HCT116 (cell line): ENCODE measurements around the gene DHRS9. TPM values are rescaled to one million over a fixed set of nuclear protein-coding genes. Genes with fewer than 3 reads are reported as not detected.

Experiments used
- ATAC-seq: fragments of 200-7000 bp; cut with Tn5 transposase; 2 replicates; pipeline ENCODE4 v1.9.1; 2020; ENCODE audit warnings: mild to moderate bottlenecking, moderate library complexity
- BruUV-seq: library from RNA; stranded (reverse); fragments of 400-500 nt; replicated peaks from 2 replicates; lab custom pipeline; 2021; lab: Mats Ljungman, UMichigan
- CTCF ChIA-PET: fragments of 300-600 bp; sonication (Branson Sonifier 250); formaldehyde crosslinking; loops from one replicate; lab custom pipeline; 2021; ENCODE audit warnings: antibody characterized with exemption; lab: Charles Lee
- POLR2A ChIA-PET: fragments of 300-600, 350-600 bp; sonication (Branson Sonifier 250); formaldehyde crosslinking; loops from one replicate; lab custom pipeline; 2021; ENCODE audit warnings: antibody characterized with exemption; lab: Charles Lee
- RAD21 ChIA-PET, 2 experiments: fragments of 300-600 bp; sonication (Branson Sonifier 250); formaldehyde crosslinking; loops; one replicate each; lab custom pipeline; 2023; ENCODE audit warnings: low total read pairs in 2 of 2; ENCODE audit not compliant: uncharacterized antibody in 2 of 2, unreplicated experiment in 2 of 2, low non-redundant PET in 1 of 2; lab: Charles Lee
- DNase-seq: peaks from one replicate; pipeline ENCODE4 v3.0.0-alpha.2; 2010; ENCODE audit warnings: low read depth, low spot score
- H2AFZ ChIP-seq: fragments of 200-600 bp; shearing (Covaris generic), sonication (generic); 2 replicates; pipeline ENCODE4 v1.6.1; 2017; ENCODE audit warnings: low read depth, mixed run types, mixed read lengths, antibody characterized with exemption, low read length; ENCODE audit not compliant: poor library complexity, severe bottlenecking
- H3K27ac ChIP-seq: 2 replicates; pipeline ENCODE4 v1.5.1; 2012; ENCODE audit warnings: low read depth, low read length
- H3K27me3 ChIP-seq: fragments of 200-600 bp; sonication (generic); 2 replicates; pipeline ENCODE4 v1.6.1; 2016; ENCODE audit warnings: mixed run types, low read length, mixed read lengths; ENCODE audit not compliant: insufficient read depth
- H3K36me3 ChIP-seq, 2 experiments: fragments of 200-500 bp in 1 of 2; fragments of 200-600 bp in 1 of 2; sonication (Bioruptor generic) in 1 of 2; sonication (generic) in 1 of 2; 2 replicates each; pipeline versions ENCODE4 v1.5.1 to v1.6.1; 2014 to 2016; ENCODE audit warnings: low read length in 2 of 2, inconsistent platforms in 1 of 2, mixed read lengths in 1 of 2, mixed run types in 1 of 2; ENCODE audit not compliant: insufficient read depth in 2 of 2, control insufficient read depth in 1 of 2
- H3K4me1 ChIP-seq, 2 experiments: fragments of 200-600 bp in 1 of 2; sonication (generic) in 1 of 2; 2 replicates each; pipeline versions ENCODE4 v1.5.1 to v1.6.1; 2012 to 2017; ENCODE audit warnings: low read length in 2 of 2, inconsistent platforms in 1 of 2, mild to moderate bottlenecking in 1 of 2, mixed read lengths in 1 of 2, mixed run types in 1 of 2, moderate library complexity in 1 of 2; ENCODE audit not compliant: insufficient read depth in 2 of 2, control insufficient read depth in 1 of 2
- H3K4me2 ChIP-seq: fragments of 200-600 bp; sonication (generic); 2 replicates; pipeline ENCODE4 v1.6.1; 2017; ENCODE audit warnings: mixed run types, low read length, mixed read lengths
- H3K4me3 ChIP-seq, 2 experiments: fragments of 200-600 bp in 1 of 2; sonication (generic) in 1 of 2; replicated peaks in 1 of 2; 2 replicates each; pipeline ENCODE4 v1.5.1; 2011 to 2016; ENCODE audit warnings: low read length in 2 of 2, control low read depth in 1 of 2, low read depth in 1 of 2, mild to moderate bottlenecking in 1 of 2, mixed read lengths in 1 of 2, mixed run types in 1 of 2
- H3K79me2 ChIP-seq: fragments of 200-600 bp; sonication (generic); 2 replicates; pipeline ENCODE4 v1.6.1; 2017; ENCODE audit warnings: mild to moderate bottlenecking, mixed run types, low read length, moderate library complexity, mixed read lengths; ENCODE audit not compliant: insufficient read depth
- H3K9ac ChIP-seq: fragments of 200-600 bp; sonication (generic); 2 replicates; pipeline ENCODE4 v1.6.1; 2016; ENCODE audit warnings: low read length, mixed read lengths
- H3K9me2 ChIP-seq: fragments of 200-600 bp; sonication (generic), shearing (Covaris generic); 2 replicates; pipeline ENCODE4 v1.6.1; 2017; ENCODE audit warnings: mixed run types, mild to moderate bottlenecking, moderate library complexity; ENCODE audit not compliant: insufficient read depth
- H3K9me3 ChIP-seq, 2 experiments: fragments of 200-500 bp in 1 of 2; fragments of 200-600 bp in 1 of 2; sonication (Bioruptor generic) in 1 of 2; sonication (generic) in 1 of 2; 2 replicates each; pipeline ENCODE4 v1.6.1; 2014 to 2017; ENCODE audit warnings: low read length in 2 of 2, mixed read lengths in 2 of 2, inconsistent platforms in 1 of 2, low read depth in 1 of 2, mild to moderate bottlenecking in 1 of 2, mixed run types in 1 of 2, moderate library complexity in 1 of 2; ENCODE audit not compliant: control insufficient read depth in 1 of 2, insufficient read depth in 1 of 2
- H4K20me1 ChIP-seq: fragments of 200-600 bp; sonication (generic), shearing (Covaris generic); 2 replicates; pipeline ENCODE4 v1.6.1; 2017; ENCODE audit warnings: mixed run types, mild to moderate bottlenecking, moderate library complexity; ENCODE audit not compliant: insufficient read depth
- ATF3 ChIP-seq: IDR thresholded peaks from 2 replicates; pipeline ENCODE4 v1.6.1; 2012
- CEBPB ChIP-seq: IDR thresholded peaks from 2 replicates; pipeline ENCODE4 v1.6.1; 2012; ENCODE audit warnings: low read depth
- EGR1 ChIP-seq: IDR thresholded peaks from 2 replicates; pipeline ENCODE4 v1.6.1; 2012; ENCODE audit warnings: low read depth
- EZH2 ChIP-seq: fragments of 200-600 bp; sonication (generic); IDR thresholded peaks from 2 replicates; pipeline ENCODE4 v1.6.1; 2017; ENCODE audit warnings: antibody characterized with exemption, mixed run types
- EZH2phosphoT487 ChIP-seq: fragments of 200-600 bp; IDR thresholded peaks from 2 replicates; pipeline ENCODE4 v1.6.1; 2018; ENCODE audit warnings: antibody characterized with exemption, borderline replicate concordance
- FOSL1 ChIP-seq: IDR thresholded peaks from 2 replicates; pipeline ENCODE4 v1.6.1; 2012; ENCODE audit warnings: low read depth
- POLR2A ChIP-seq: IDR thresholded peaks from 2 replicates; pipeline ENCODE4 v1.7.0; 2011; ENCODE audit warnings: borderline replicate concordance; ENCODE audit not compliant: insufficient read depth, insufficient read length; ENCODE audit errors: extremely low read depth
- REST ChIP-seq: IDR thresholded peaks from 2 replicates; pipeline ENCODE4 v1.6.1; 2012; ENCODE audit warnings: low read depth
- SP1 ChIP-seq: IDR thresholded peaks from 2 replicates; pipeline ENCODE4 v1.6.1; 2012; ENCODE audit warnings: low read depth
- SRF ChIP-seq: IDR thresholded peaks from 2 replicates; pipeline ENCODE4 v1.6.1; 2012; ENCODE audit warnings: low read depth
- TCF7L2 ChIP-seq: IDR thresholded peaks from 2 replicates; pipeline ENCODE4 v1.7.0; 2011; ENCODE audit warnings: borderline replicate concordance, inconsistent platforms; ENCODE audit not compliant: insufficient read depth, insufficient read length; ENCODE audit errors: extremely low read depth
- YY1 ChIP-seq: IDR thresholded peaks from 2 replicates; pipeline ENCODE4 v1.6.1; 2011; ENCODE audit warnings: low read length, low read depth, moderate library complexity, mild to moderate bottlenecking; ENCODE audit not compliant: insufficient replicate concordance; ENCODE audit errors: extremely low read depth
- ZBTB33 ChIP-seq: IDR thresholded peaks from 2 replicates; pipeline ENCODE4 v1.6.1; 2011; ENCODE audit warnings: mild to moderate bottlenecking, low read length, moderate library complexity; ENCODE audit not compliant: insufficient replicate concordance; ENCODE audit errors: extremely low read depth
- ZNF274 ChIP-seq: fragments of 200-500 bp; sonication (Bioruptor generic); IDR thresholded peaks from 2 replicates; pipeline ENCODE4 v1.6.1; 2014; ENCODE audit warnings: mild to moderate bottlenecking, low read depth, low read length, inconsistent platforms
- intact Hi-C: fragments of 100-400 bp; cut with micrococcal nuclease; formaldehyde crosslinking; loops from 2 replicates; pipeline ENCODE4 v1.10.0; 2022
- total RNA-seq: library from RNA; stranded (reverse); gene quantifications from one replicate; pipeline ENCODE4 v1.2.1, GENCODE V29; 2021; ENCODE audit not compliant: unreplicated experiment

DHRS9 gene
- total RNA-seq, 1 experiment from 2014 or later: 0.15 TPM

- H3K9me2 ChIP-seq: no peaks in the 10 kb centered on the region
- peaks cover 3 to 17% of the 10 kb centered on the region in 2 experiments; a peak in 3 of 4 replicates for H3K4me1 ChIP-seq
- no TSS peak for BruUV-seq
- ATAC-seq (0 out of 2 replicates have a peak, but pooled peaks have one; percentile 20), DNase-seq (no peak)
- peak overlapping the region; percentile 56 for H3K4me2 ChIP-seq
- intact Hi-C loops: no loop called here
- no peaks in the 10 kb centered on the region for H4K20me1 ChIP-seq
- H3K27ac ChIP-seq: no peak overlapping the region
- no peaks in the 10 kb centered on the region for H3K79me2 ChIP-seq
- CTCF ChIA-PET: no interaction called here
- H3K9me3 ChIP-seq: no peaks in the 10 kb centered on the region
- H3K27me3 ChIP-seq: no peaks in the 10 kb centered on the region
- peak overlapping the region; percentile 78 for H2AFZ ChIP-seq
- H3K36me3 ChIP-seq: no peaks in the 10 kb centered on the region
- H3K9ac ChIP-seq: no peak overlapping the region
- RAD21 ChIA-PET: no interaction called here
- H3K4me3 ChIP-seq: no peak overlapping the region
- TF ChIP-seq SRF (0 out of 2 replicates have a peak, but pooled peaks have one; percentile 2), EZH2 (no peak), TCF7L2 (no peak), EGR1 (no peak)
- POLR2A ChIA-PET: interaction anchor here (1.0 kb wide), 1 partner anchor 9 kb away, joined by 3 read pairs; no protein-coding TSS in a partner anchor
Measured at GRCh38 chr2:169069833-169070232, 470 bp downstream of the DHRS9 start.

- ATAC-seq: no peak
- no TSS peak for BruUV-seq
- CTCF ChIA-PET: no interaction called here
- peaks cover 3 to 17% of the 10 kb centered on the region in 2 experiments; a peak in 3 of 4 replicates for H3K4me1 ChIP-seq
- H3K9ac ChIP-seq: no peak overlapping the region
- no peaks in the 10 kb centered on the region for H4K20me1 ChIP-seq
- POLR2A ChIA-PET: no interaction called here
- no peak overlapping the region for H3K4me3 ChIP-seq
- no peak for DNase-seq
- no peak overlapping the region for H3K27ac ChIP-seq
- no peaks in the 10 kb centered on the region; the same call in 1 of the 2 replicates for H3K9me2 ChIP-seq
- H3K9me3 ChIP-seq: no peaks in the 10 kb centered on the region
- H3K36me3 ChIP-seq: no peaks in the 10 kb centered on the region
- RAD21 ChIA-PET: no interaction called here
- H3K27me3 ChIP-seq: no peaks in the 10 kb centered on the region
- no peaks in the 10 kb centered on the region for H3K79me2 ChIP-seq
- H2AFZ ChIP-seq: no peak overlapping the region
- intact Hi-C loops: no loop called here
- no peak overlapping the region for H3K4me2 ChIP-seq
- TF ChIP-seq ZBTB33: no peak
- TF ChIP-seq FOSL1: no peak
- TF ChIP-seq REST: no peak
- no peak for TF ChIP-seq YY1
- TF ChIP-seq POLR2A: no peak
- no peak for TF ChIP-seq TCF7L2
- no peak for TF ChIP-seq SRF
- TF ChIP-seq SP1: no peak
- no peak for TF ChIP-seq ATF3
- TF ChIP-seq EGR1: no peak
- no peak for TF ChIP-seq EZH2
- TF ChIP-seq CEBPB: no peak
- no peak for TF ChIP-seq EZH2phosphoT487
- no peak for TF ChIP-seq ZNF274
Measured at GRCh38 chr2:169071455-169071854, 2.1 kb downstream of the DHRS9 start.
